GM19455 (cell line): ENCODE results near the gene TUFM.
"Not testable (repeated sequence)": the region's sequence is repeated elsewhere in the genome, so short reads cannot be mapped to it uniquely, and the experiment has no call there.

ENCODE experiments used
- ATAC-seq: cut with Tn5 transposase; IDR thresholded peaks from one replicate; pipeline ENCODE4 v1.9.1; 2021; ENCODE audit not compliant: unreplicated experiment

TUFM gene

DNA sequence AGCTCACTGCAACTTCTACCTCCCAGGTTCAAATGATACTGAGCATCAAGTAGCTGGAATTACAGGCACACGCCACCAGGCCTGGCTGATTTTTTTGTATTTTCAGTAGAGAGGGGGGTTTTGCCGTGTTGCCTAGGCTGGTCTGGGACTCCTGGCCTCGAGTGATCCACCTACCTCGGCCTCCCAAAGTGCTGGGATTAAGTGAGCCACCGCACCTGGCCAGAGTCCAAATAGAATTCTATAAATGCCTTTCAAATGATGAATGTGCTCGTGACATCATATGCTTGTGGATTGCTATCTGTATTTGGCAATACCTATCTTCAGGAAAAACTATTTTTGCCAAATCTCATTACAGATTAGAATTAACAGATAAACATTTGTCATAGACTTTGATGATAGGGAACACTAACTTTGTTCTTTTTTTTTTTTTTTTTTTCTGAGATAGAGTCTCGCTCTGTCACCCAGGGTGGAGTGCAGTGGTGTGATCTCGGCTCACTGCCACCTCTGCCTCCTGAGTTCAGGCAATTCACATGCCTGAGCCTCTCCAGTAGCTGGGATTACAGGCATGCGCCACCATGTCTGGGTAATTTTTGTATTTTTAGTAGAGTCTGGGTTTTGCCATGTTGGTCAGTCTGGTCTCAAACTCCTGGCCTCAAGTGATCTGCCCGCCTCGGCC lies 38.6 kb downstream of the TUFM start:
- ATAC-seq = not testable (repeated sequence)

DNA sequence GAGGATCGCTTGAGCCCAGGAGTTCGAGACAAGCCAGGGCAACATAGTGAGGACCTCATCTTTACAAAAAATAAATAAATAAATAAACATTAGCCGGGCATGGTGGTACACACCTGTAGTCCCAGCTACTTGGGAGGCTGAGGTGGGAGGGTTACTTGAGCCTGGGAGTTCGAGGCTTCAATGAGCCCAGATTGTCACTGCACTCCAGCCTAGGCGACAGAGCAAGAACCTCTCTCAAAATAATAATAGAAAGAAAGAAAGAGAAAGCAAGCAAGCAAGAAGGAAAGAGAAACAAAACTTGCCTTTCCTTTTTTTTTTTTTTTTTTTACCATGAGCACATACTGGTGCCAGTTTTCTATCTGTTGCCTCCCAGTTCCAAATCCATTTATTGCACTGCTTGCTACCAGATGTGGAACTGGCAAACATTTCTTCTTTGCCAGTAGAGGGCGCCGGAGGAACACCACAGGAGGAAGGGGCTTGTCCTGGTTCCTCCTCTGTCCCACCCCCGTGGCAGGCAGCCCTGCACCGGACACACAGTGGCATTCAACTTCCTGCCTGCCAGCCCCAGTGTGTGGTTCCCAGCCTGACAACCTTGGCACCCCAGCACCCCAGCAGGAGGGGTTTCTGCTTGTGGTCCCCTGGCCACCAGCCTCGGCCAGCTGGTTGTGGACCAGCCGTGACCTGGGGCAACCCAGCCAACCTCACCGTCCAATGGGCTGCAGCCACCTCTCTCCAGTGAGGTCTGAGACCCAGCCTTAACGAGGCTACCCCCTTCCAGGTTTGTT lies 43.7 kb downstream of the TUFM start:
- ATAC-seq = peak; percentile 84
